ENCODE results near the gene PRLH. TPM values are rescaled to one million over a fixed set of nuclear protein-coding genes. Genes with fewer than 3 reads are reported as not detected.

The PRLH gene
- total RNA-seq, 1 experiment from 2014 or later = not detected

- TF ChIP-seq USF1 (CRISPR knock-in tag; IDR thresholded peaks at IDR 0.05) (peak; percentile 88), ATF3 (CRISPR knock-in tag; conservative IDR thresholded peaks at IDR 0.05) (no peak), GABPB1 (CRISPR knock-in tag; IDR thresholded peaks at IDR 0.05) (peak; percentile 71), SMAD3 (CRISPR knock-in tag; IDR thresholded peaks at IDR 0.05; ENCODE audit: borderline replicate concordance) (no peak), USF2 (CRISPR knock-in tag; IDR thresholded peaks at IDR 0.05) (peak; percentile 86), AFF4 (CRISPR knock-in tag; IDR thresholded peaks at IDR 0.05; ENCODE audit: borderline replicate concordance) (no peak), MYBL2 (CRISPR knock-in tag; IDR thresholded peaks at IDR 0.05) (0 out of 2 replicates have a peak, but pooled peaks have one; percentile 32), GRHL2 (CRISPR knock-in tag; IDR thresholded peaks at IDR 0.05; ENCODE audit: insufficient replicate concordance, severe bottlenecking) (no peak), NFYB (CRISPR knock-in tag; conservative IDR thresholded peaks at IDR 0.05; ENCODE audit: low read depth) (no peak), ETV6 (CRISPR knock-in tag; IDR thresholded peaks at IDR 0.05) (peak; percentile 43), IRF1 (CRISPR knock-in tag; IDR thresholded peaks at IDR 0.05) (no peak)
Observed at GRCh38 chr2:237590272-237591140, 24.1 kb downstream of the PRLH start, which contains the start of gene RAB17 (continued).

GRCh38 chr2:237591141-237591881 lies 24.9 kb downstream of the PRLH start:
- Mint-ChIP-seq H3K9me3 (no peaks in the 10 kb centered on the region), H3K36me3 (peaks cover 15% of the 10 kb centered on the region), H3K4me3 (peak overlapping the region; percentile 83), H3K27me3 (ENCODE audit: low read depth) (no peaks in the 10 kb centered on the region), H3K27ac (peak overlapping the region; percentile 76), H3K4me1 (peaks cover 80% of the 10 kb centered on the region)
- POLR2A ChIA-PET = interaction anchor here (0.8 to 2.4 kb wide), 6 partner anchors 9 to 79 kb away, joined by 3 to 7 read pairs (median 4); no protein-coding TSS in a partner anchor
- no peak for ATAC-seq
- CTCF ChIA-PET = interaction anchor here (1.1 to 5.5 kb wide), 8 partner anchors 10 to 183 kb away, joined by 3 to 37 read pairs (median 7); no protein-coding TSS in a partner anchor
- peak; percentile 85 for DNase-seq (ENCODE audit: low spot score)
- TF ChIP-seq ZNF281 (CRISPR knock-in tag; IDR thresholded peaks at IDR 0.05) = no peak
- TF ChIP-seq RORB (CRISPR knock-in tag; IDR thresholded peaks at IDR 0.05) = no peak
- no peak for TF ChIP-seq IRF1 (CRISPR knock-in tag; IDR thresholded peaks at IDR 0.05)
- no peak for TF ChIP-seq CREB1 (CRISPR knock-in tag; IDR thresholded peaks at IDR 0.05)
- TF ChIP-seq NR2C2 (CRISPR knock-in tag; IDR thresholded peaks at IDR 0.05) = no peak
- TF ChIP-seq TP53 (CRISPR knock-in tag; IDR thresholded peaks at IDR 0.05) = no peak
- no peak for TF ChIP-seq EMX1 (CRISPR knock-in tag; IDR thresholded peaks at IDR 0.05)
- TF ChIP-seq ZNF121 (CRISPR knock-in tag; IDR thresholded peaks at IDR 0.05) = no peak
- TF ChIP-seq PRRX2 (CRISPR knock-in tag; IDR thresholded peaks at IDR 0.05) = no peak
- TF ChIP-seq FOXK1 (CRISPR knock-in tag; IDR thresholded peaks at IDR 0.05) = no peak
- TF ChIP-seq ZNF317 (CRISPR knock-in tag; IDR thresholded peaks at IDR 0.05; ENCODE audit: borderline replicate concordance, low read depth) = no peak
- no peak for TF ChIP-seq ZNF219 (CRISPR knock-in tag; IDR thresholded peaks at IDR 0.05; ENCODE audit: borderline replicate concordance)
- no peak for TF ChIP-seq MYBL2 (CRISPR knock-in tag; IDR thresholded peaks at IDR 0.05)
- TF ChIP-seq SOX15 (CRISPR knock-in tag; IDR thresholded peaks at IDR 0.05) = no peak
- TF ChIP-seq TEAD4 (CRISPR knock-in tag; IDR thresholded peaks at IDR 0.05) = no peak
